Measurements from ENCODE around the gene EXD3. TPM values are rescaled to one million over a fixed set of nuclear protein-coding genes. Genes with fewer than 3 reads are reported as not detected.
A peak's percentile ranks its signal among the peaks of the same experiment; 100 is the strongest.

The EXD3 gene
- total and polyA plus RNA-seq, 2 of the 13 experiments (the other 11 are each of a cell fraction or from before 2014, with no cell fraction given), result 2.7 to 4.8 TPM

DNA sequence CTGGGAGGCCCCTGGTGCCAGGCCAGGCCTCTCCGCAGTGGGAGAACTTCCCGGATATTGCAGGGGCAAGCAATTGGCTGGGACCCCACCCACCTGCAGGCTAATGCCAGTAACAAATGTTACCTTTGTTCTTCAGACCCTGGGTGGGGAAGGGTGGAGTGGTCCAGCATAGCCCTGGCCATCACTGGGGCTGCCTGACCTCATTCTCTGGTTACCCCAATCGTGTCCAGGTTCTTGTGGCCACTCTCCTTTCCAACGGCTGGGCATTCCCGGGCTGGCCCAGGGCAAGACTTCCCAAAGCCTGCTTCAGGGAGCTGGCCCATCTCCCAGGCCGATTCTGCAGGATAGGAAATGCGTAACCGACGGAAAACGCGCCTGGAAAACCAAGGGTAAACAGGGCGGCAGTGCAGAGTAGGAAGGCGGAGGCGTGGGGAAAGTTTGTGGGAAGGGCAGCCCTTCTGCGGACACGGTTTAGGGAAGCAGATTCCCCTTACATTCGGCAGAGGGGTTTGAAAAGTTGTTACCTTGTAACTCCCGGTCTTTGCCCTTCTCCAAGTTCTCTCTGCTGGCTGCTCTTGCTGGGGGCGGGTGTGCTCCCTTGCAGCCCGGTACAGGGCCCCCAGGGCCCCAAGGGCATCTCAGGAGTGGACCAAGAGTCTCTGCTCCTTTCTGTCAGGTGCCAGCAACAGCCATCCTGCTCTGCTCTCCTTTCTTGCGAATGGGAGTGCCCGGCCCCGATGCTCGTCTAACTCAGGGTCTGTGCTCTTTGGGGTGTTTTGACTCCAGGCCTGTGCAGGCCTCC, 124.4 kb downstream of the EXD3 start (continued):
- TF ChIP-seq CENPBD1 (CRISPR knock-in tag; IDR thresholded peaks at IDR 0.05; ENCODE audit: borderline replicate concordance, low read depth), result no peak
- TF ChIP-seq NR2F6 (IDR thresholded peaks at IDR 0.05), result no peak
- TF ChIP-seq NR2F6 (CRISPR knock-in tag; IDR thresholded peaks at IDR 0.05), result 0 out of 2 replicates have a peak, but pooled peaks have one; percentile 2
- TF ChIP-seq ZNF678 (CRISPR knock-in tag; IDR thresholded peaks at IDR 0.05), result 0 out of 2 replicates have a peak, but pooled peaks have one; percentile 35
- no peak for TF ChIP-seq DPF2 (CRISPR knock-in tag; IDR thresholded peaks at IDR 0.05; ENCODE audit: borderline replicate concordance, low read depth)
- TF ChIP-seq SNAI1 (CRISPR knock-in tag; IDR thresholded peaks at IDR 0.05; ENCODE audit: borderline replicate concordance), result no peak
- TF ChIP-seq, protein P1, sequence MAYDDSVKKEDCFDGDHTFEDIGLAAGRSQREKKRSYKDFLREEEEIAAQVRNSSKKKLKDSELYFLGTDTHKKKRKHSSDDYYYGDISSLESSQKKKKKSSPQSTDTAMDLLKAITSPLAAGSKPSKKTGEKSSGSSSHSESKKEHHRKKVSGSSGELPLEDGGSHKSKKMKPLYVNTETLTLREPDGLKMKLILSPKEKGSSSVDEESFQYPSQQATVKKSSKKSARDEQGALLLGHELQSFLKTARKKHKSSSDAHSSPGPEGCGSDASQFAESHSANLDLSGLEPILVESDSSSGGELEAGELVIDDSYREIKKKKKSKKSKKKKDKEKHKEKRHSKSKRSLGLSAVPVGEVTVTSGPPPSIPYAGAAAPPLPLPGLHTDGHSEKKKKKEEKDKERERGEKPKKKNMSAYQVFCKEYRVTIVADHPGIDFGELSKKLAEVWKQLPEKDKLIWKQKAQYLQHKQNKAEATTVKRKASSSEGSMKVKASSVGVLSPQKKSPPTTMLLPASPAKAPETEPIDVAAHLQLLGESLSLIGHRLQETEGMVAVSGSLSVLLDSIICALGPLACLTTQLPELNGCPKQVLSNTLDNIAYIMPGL (CRISPR knock-in tag; IDR thresholded peaks at IDR 0.05; ENCODE audit: borderline replicate concordance in 1 of 2, low read depth in 1 of 2), result 0 out of 4 replicates have a peak, but pooled peaks of 1 of the 2 experiments have one; percentile 25
- TF ChIP-seq ZNF710 (CRISPR knock-in tag; IDR thresholded peaks at IDR 0.05; ENCODE audit: borderline replicate concordance), result no peak
- no peak for TF ChIP-seq AHR (CRISPR knock-in tag; IDR thresholded peaks at IDR 0.05)
- no peak for TF ChIP-seq ARNT2 (CRISPR knock-in tag; IDR thresholded peaks at IDR 0.05; ENCODE audit: low read depth)
- no peak for TF ChIP-seq FOXO4 (CRISPR knock-in tag; conservative IDR thresholded peaks at IDR 0.05)
- TF ChIP-seq ZNF670 (CRISPR knock-in tag; IDR thresholded peaks at IDR 0.05; ENCODE audit: borderline replicate concordance), result no peak
- no peak for TF ChIP-seq GATAD2A (CRISPR knock-in tag; IDR thresholded peaks at IDR 0.05)
- no peak for TF ChIP-seq LCORL (IDR thresholded peaks at IDR 0.05)
- no peak for TF ChIP-seq LCORL (CRISPR knock-in tag; IDR thresholded peaks at IDR 0.05)
- TF ChIP-seq, protein P2, sequence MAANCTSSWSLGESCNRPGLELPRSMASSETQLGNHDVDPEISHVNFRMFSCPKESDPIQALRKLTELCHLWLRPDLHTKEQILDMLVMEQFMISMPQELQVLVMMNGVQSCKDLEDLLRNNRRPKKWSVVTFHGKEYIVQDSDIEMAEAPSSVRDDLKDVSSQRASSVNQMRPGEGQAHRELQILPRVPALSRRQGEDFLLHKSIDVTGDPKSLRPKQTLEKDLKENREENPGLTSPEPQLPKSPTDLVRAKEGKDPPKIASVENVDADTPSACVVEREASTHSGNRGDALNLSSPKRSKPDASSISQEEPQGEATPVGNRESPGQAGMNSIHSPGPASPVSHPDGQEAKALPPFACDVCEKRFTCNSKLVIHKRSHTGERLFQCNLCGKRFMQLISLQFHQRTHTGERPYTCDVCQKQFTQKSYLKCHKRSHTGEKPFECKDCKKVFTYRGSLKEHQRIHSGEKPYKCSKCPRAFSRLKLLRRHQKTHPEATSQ (CRISPR knock-in tag; IDR thresholded peaks at IDR 0.05; ENCODE audit: borderline replicate concordance), result no peak
- TF ChIP-seq ZNF333 (CRISPR knock-in tag; IDR thresholded peaks at IDR 0.05; ENCODE audit: borderline replicate concordance), result no peak
- no peak for TF ChIP-seq MAZ (IDR thresholded peaks at IDR 0.05; ENCODE audit: borderline replicate concordance, low read depth, low read length)
- TF ChIP-seq MAZ (CRISPR knock-in tag; IDR thresholded peaks at IDR 0.05; ENCODE audit: low read depth), result no peak
- TF ChIP-seq NFKBIZ (CRISPR knock-in tag; IDR thresholded peaks at IDR 0.05), result no peak
- TF ChIP-seq HDAC1 (CRISPR knock-in tag; IDR thresholded peaks at IDR 0.05), result 0 out of 2 replicates have a peak, but pooled peaks have one; percentile 20
- TF ChIP-seq HNRNPH1 (optimal IDR thresholded peaks at IDR 0.05; ENCODE audit: low read depth, low read length), result no peak
